Choroid plexus epithelial cell (primary cell): Measurements from ENCODE around the gene RYR2.

Experiments
- DNase-seq: peaks from one replicate; pipeline ENCODE4 v3.0.0-alpha.2; 2010; ENCODE audit warnings: low read depth
- H3K4me3 ChIP-seq: 2 replicates; pipeline ENCODE4 v1.5.1; 2011; ENCODE audit warnings: low read depth, mild to moderate bottlenecking, control low read depth, low read length, moderate library complexity
- CTCF ChIP-seq: conservative IDR thresholded peaks from 2 replicates; pipeline ENCODE4 v1.5.1; 2011; ENCODE audit warnings: low read depth, mild to moderate bottlenecking, control low read depth, inconsistent platforms, low read length, moderate library complexity

RYR2 gene

DNA sequence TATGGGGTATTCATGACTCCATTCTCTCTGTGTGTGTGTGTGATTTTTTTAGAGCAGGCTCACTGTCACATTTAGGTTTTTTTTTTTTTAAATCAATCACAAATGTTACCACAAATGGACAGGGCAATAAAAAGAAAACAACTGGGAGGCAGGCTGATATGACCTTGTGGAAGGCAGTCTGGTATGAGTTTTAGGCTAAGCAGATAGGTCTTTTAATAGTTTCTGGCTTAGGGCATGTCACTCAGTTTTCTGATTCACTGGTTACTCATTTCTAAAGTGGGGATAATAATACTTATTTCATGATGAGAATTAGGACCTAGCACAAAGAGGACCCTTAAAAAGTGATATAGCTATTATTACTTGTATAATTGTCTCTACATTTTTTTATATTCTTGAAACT lies 278.9 kb downstream of the RYR2 start:
- no peak for DNase-seq
- no peak for TF ChIP-seq CTCF
- no peak overlapping the region for H3K4me3 ChIP-seq

DNA sequence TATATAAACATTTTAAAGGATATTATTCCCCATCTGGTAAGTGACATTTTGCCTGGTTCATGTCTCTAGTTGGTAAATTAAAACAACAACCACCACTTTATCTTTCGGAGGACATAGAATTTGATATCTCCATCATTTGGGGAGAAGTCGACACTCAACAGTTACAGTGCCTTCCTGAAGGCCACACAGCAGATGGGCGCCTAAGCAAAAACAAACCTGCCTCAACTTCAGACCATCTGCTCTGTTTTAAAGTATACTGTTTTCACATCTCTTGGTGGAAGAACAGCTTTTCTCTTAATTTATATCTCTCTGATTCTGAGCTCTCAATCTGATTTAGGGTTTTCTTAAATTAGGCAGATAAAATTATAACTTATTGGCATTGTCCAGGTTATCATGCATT lies 282.2 kb downstream of the RYR2 start:
- TF ChIP-seq CTCF: no peak
- no peak for DNase-seq
- no peak overlapping the region for H3K4me3 ChIP-seq

- no peak for TF ChIP-seq CTCF
- DNase-seq: no peak
Observed at GRCh38 chr1:237327061-237327460, 285.1 kb downstream of the RYR2 start.

DNA sequence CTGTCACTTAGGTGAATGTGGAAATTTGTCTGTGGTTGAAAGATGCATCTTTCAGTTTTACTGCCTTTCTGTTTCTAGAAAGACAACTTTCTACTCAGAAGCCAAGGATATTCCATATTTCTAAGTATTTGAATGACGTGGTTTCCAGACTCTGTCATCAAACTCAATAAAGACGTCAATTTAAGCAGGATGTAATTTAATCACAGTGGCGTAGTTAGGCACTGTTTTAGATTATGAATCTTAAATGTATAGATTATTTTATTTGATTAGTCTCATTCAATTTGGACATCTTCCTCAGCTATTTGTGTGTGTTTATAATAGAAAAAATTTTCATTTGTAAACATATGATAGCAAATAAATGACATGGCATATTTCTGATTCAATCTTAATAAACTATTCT lies 298.9 kb downstream of the RYR2 start:
- no peak for TF ChIP-seq CTCF
- no peak overlapping the region for H3K4me3 ChIP-seq
- no peak for DNase-seq

More at GRCh38 chr1:237327061-237327460, 285.1 kb downstream of the RYR2 start:
- no peak overlapping the region for H3K4me3 ChIP-seq

DNA sequence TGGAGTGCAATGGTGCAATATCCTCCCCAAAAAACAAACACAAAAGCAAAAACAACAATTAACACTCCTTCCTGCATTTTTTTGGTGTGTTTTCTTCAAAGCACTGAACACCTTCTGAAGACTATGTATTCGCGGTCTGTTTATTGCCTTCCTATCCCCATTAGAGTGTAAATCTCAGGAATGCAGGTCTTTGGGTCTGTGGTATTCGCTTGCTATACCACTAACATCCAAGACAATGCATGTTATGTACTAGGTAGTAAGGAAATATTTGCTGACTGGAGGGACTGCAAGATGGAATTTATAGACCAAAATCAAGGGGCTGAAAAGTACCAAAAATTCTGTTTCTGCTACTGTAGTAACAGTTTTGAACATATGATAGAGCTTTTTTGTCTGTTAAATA lies 299.4 kb downstream of the RYR2 start:
- TF ChIP-seq CTCF: no peak
- DNase-seq: no peak
- H3K4me3 ChIP-seq: no peak overlapping the region

DNA sequence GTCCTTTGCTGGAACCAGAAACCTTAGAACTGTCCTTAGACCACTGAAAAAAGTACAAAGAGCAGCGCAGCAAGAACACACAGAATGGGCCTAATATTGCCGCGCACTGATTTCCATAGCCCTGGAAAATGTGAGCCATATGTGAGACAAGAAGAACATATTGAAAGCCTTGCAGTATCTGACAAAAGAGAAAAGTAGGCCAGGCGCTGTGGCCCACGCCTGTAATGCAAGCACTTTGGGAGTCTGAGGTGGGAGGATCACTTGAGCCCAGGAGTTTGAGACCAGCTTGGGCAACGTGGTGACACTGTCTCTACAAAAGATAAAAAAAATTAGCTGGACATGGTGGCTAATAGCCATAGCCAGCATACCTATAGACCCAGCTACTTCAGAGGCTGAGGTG lies 300.7 kb downstream of the RYR2 start:
- no peak for DNase-seq
- no peak overlapping the region for H3K4me3 ChIP-seq
- no peak for TF ChIP-seq CTCF

GRCh38 chr1:237352747-237353146 lies 310.8 kb downstream of the RYR2 start:
- no peak overlapping the region for H3K4me3 ChIP-seq
- no peak for DNase-seq
- TF ChIP-seq CTCF: no peak
